ENCODE measurements around the gene DCTD. TPM values are rescaled to one million over a fixed set of nuclear protein-coding genes. Genes with fewer than 3 reads are reported as not detected.

DCTD gene
- total RNA-seq, 1 donor from 2014 or later: 139 TPM

GRCh38 chr4:182840108-182840507 is 77.1 kb downstream of the DCTD start:
- DNase-seq (ENCODE audit: low read depth): no peak

Other genes starting within 250 kb of the DCTD start
- gene WWC2, start 181.9 kb upstream of the DCTD start, total RNA-seq: 45.7 and 221 TPM in 2 replicates